Keratinocyte (primary cell): ENCODE data around the gene ARMS2.

Experiments
- EZH2 ChIP-seq: IDR thresholded peaks from one replicate; pipeline ENCODE4 v1.6.1; 2012; ENCODE audit warnings: inconsistent platforms, mild to moderate bottlenecking, low read length, moderate library complexity
- TF ChIP-seq, protein P1 (sequence below), 3 experiments: IDR thresholded peaks in 1 of 3; conservative IDR thresholded peaks in 1 of 3; optimal IDR thresholded peaks in 1 of 3; 2 replicates in 2 of 3; 3 replicates in 1 of 3; pipeline versions ENCODE3 to v1.5.1; 2011; ENCODE audit warnings: low read length in 3 of 3, mild to moderate bottlenecking in 3 of 3, moderate library complexity in 2 of 3, control low read depth in 1 of 3, inconsistent platforms in 1 of 3; ENCODE audit not compliant: insufficient read depth in 2 of 3; ENCODE audit errors: extremely low read depth in 1 of 3

- TF ChIP-seq, protein P1, sequence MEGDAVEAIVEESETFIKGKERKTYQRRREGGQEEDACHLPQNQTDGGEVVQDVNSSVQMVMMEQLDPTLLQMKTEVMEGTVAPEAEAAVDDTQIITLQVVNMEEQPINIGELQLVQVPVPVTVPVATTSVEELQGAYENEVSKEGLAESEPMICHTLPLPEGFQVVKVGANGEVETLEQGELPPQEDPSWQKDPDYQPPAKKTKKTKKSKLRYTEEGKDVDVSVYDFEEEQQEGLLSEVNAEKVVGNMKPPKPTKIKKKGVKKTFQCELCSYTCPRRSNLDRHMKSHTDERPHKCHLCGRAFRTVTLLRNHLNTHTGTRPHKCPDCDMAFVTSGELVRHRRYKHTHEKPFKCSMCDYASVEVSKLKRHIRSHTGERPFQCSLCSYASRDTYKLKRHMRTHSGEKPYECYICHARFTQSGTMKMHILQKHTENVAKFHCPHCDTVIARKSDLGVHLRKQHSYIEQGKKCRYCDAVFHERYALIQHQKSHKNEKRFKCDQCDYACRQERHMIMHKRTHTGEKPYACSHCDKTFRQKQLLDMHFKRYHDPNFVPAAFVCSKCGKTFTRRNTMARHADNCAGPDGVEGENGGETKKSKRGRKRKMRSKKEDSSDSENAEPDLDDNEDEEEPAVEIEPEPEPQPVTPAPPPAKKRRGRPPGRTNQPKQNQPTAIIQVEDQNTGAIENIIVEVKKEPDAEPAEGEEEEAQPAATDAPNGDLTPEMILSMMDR (optimal IDR thresholded peaks at IDR 0.05 in 1 of 3, IDR thresholded peaks at IDR 0.05 in 1 of 3, conservative IDR thresholded peaks at IDR 0.05 in 1 of 3; ENCODE audit: extremely low read depth in 1 of 3, insufficient read depth in 2 of 3, low read length in 3 of 3): no peak
- TF ChIP-seq EZH2: no peak
These were observed 20.6 kb downstream of the ARMS2 start for GRCh38 chr10:122475100-122475499.
